COLO829 (cell line): Measurements from ENCODE around the gene CHCHD3.

Source experiments
- DNase-seq: peaks from one replicate; pipeline ENCODE4 v3.0.0; 2012; ENCODE audit warnings: low spot score

The CHCHD3 gene

DNA sequence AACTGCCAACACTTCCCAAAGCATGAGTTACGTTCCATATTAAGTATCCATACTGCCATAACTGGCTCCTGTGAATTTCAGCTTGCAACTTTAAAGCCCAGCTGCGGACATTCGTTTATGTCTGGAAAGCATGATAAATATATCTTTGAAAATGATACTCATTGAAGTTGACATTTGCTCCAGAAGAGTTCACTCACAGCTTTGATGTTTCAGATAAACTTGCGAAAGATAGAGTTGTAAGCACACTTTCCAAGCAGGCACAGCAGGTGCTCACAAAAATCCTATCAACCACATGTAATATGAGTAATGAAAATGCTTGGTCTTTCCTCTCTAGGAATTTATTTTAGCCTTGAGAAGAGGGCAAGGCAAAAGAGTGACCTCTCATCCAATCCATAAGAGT, 4.5 kb downstream of the CHCHD3 start:
- no peak for DNase-seq

DNA sequence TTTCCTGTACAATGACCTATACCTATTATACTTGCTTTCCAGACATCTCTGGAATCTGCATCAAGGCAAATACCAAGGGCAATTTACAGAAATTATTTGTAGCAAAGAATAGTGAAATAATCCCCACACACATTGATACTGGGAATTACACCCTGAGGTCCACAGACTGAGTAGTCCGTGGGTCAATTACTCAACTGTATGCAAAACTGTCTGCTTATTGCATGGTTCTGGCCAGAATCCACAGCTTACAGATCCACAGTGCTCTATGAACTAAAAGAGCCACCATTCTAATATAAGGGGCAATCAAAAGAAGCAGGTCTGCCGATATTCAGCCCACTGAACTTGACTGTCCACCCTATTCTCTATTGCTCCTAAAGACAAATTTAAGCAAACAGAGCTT, 5.7 kb downstream of the CHCHD3 start:
- no peak for DNase-seq

DNA sequence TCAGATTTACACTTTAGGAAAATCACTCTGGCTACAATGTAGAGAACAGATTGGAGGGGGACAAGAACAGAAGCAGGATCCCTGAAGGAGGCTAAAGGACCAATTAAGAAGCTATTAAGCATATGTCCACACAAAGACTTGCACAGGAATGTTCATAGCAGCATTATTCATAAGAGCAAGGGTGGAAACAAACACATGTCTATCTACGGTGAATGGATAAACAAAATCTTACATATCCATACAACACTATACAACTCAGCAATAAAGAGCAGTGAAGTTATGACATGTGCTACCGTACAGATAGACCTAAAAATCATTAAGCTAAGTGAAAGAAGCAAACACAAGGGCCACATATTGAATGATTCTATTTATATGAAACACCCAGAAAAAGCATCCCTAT, 10.4 kb downstream of the CHCHD3 start:
- no peak for DNase-seq

DNA sequence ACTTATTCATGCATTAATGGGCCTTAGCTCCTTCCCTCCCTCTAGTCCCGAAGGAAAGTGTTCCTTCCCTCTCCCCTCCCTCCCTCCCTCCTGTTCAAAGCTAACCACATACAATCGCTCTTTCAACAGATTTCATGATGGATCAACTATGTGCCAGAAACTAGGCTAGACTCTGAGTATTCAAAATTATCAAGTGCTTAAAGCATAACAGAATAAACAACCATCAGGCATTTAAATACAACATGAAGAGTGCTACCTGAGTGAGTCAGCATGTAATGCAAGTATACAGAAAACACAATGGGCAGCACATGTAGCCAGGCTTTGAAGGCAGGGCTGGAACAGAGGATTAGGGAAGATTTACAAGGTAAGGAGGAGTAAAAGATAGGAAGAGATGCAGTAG, 11.3 kb downstream of the CHCHD3 start:
- peak; percentile 84 for DNase-seq

DNA sequence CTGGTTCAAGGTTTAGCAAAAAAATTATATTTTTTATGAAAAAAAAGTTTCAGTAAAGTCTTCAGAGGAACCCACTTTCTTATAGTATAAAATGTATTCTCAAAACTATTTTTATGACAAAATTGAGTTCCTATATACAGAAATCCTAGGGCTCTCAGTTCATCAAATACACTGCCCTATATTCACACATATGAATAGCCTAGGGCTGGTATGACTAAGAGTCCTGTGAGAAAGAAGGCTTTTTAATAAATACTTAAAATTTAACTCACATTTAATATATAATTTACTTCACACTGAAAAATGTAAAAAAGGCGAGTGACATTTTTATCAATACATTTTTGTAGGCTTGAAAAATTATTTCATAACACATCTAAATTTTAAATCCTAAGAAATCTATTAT, 16.6 kb downstream of the CHCHD3 start:
- DNase-seq: peak; percentile 86

DNA sequence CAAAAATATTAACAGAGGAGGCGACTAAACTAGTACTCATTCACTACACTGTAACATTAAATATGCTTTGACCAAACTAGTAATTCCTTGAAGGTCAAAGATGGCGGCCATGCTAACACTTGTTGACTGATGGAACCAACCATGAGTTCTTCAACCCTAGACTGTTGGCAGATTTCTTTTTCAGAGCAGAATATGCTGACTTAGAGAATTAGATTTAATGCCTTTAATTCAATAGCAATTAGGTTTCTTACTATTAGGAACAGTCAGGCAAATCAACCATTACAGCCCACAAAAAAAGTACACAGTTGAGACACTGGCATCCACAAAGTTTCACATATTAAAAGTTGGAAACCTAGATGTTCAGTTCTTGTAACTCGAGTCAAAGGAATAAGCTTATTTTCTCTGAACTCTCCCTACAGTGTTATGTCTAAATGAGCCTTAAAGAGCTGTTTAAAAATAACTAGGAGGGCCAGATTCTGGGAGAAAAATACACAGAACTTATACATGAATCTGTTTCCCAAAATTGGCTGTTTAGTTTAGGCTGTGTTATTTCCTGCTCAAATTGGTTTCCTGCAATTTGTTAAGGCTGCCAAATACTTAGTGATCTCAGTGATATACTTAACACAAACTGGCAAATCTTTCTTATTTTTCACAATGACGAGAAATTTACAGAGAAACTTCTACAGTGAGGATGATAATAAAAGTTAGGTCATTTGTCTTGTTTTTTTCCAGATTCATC, 17.6 kb downstream of the CHCHD3 start:
- no peak for DNase-seq

DNA sequence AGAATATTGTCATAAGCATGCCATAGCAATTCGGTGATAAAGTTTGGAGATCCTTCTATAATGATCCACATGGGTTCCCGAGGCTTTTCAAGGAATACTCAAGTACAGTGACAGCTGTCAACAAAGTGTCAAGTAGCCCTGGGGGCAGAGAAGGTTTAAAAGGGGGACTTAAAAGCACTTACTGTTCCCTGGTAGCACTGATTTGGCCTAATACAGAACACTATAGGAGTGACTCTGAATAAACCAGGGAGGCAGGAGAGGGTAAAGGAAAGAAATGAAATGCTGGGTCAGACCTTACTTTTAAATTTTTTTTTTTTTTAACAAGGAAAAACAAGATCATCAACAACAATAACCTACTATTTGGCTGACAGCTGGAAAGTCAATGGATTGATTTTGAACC, 20.1 kb downstream of the CHCHD3 start:
- no peak for DNase-seq

DNA sequence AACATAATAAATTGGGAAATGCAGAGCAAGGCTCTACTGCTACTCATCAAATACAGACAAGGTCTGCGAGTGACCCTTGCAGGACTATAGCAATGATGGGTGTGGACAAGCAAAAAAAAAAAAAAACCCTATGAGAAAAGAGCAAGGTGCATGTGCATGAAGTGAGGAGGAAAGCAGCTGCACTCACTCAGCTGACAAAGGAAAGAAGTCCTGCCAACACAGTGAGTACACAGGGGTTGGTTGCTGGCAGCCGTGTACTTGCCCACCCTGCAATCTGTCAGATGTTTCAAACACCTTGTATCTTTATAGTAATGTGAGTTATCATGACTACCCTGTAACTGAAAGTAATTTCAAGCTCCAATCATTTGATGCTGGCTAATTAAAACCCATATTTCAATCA, 20.5 kb downstream of the CHCHD3 start:
- DNase-seq: no peak

DNA sequence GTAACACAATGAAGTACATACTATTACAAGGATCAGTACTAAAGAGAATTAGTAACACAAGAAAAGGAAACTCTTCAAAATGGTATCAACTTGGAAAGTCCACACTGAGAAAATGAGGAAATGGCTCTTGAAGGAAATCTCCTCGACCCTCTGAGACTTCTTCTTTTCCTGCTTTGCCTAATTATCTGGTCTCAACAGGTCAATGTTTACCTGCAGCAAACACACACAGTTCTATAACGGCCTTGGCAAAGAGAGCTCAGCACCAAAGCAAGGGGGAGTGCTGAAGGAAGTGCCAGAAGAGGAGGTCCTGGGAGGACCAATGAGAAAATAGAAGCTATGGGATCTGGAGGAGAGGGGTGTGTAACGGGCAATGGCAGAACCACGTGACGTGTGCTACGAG, 21.9 kb downstream of the CHCHD3 start:
- no peak for DNase-seq

DNA sequence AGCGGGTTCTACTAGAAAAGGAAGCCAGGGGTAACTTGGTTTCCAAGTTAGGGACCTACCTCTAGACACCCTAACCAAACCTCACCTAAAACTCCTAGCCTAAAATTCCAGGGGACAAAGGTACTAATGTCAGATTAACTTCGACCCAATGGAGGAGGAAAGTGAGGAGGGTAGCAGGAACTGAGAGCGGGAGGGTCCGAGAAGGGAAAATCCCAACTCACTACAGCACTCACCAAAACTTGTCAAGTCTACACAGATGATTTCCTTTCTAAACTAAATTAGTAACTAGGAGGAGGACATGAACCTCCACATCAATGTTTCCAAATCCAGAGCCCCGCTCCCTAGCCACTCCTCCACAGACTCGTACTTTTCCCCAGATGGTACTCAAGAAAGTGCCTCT, 22.6 kb downstream of the CHCHD3 start:
- DNase-seq: no peak

DNA sequence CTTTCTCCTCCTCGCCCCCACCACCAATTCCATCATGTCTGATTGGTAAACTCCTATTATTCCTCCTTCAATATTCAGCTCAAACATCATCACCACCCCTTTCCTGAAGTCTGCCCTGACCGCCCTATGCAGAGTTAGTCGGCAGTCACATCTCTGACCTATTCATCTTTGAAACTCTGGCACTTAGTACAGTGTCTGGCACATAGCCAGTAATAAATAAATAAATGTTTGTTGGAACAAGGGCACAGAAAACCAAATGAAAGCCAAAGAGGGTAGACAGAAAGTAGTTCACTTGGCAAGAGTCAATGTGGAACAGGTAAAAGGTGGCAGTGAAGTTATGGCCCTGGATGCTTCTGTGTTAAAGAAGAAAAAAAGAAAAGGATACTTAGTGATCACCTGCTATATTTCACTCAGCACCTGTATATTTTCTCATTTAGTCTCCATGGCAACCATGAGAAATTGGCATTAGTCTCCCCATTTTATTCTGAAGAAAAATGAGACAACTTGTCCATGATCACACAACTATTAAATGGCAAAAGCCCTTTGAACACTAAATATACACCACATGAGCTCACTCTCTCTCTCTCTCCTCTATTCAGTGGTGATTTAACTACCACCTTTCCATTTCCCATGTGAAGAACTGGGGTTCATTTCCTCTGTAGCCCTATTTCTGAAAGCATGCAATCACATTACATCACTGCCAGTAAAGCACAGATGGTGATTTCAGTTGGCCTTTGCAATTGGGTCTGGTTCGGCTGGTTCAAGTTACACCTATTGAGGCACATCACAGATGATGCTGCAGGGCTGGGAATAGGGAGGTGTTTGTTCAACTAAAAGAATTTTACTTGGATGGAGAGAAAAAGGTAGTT, 25.3 kb downstream of the CHCHD3 start:
- DNase-seq: no peak

DNA sequence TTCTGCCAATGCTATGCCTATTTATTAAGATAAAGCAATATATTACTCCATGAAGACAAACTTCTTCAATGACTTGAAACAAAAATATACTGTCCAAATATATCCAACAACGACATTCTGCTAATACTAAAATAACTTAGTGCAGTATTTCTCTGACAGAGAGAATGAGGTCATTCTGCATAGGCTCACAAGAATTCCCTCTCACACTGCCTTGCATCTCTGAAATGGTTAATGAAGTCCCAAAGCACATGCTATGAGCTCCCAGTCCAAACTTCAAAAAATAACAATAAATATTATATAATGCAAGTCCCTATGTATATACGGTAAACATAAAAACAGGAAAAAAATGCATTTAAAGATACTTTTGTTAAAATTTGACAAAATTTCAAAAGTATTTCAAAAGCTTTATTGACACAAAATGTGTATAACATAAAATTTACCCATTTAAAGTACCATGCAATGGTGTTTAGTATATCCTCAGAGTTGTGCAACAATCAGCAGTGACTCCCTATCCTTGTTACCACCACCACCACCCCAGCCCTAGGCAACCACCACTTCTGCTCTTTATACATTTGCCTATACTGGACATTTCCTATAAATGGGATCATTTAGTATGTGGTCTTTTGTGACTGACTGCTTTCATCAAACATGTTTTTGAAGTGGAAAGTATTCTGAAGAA, 27.6 kb downstream of the CHCHD3 start:
- no peak for DNase-seq

DNA sequence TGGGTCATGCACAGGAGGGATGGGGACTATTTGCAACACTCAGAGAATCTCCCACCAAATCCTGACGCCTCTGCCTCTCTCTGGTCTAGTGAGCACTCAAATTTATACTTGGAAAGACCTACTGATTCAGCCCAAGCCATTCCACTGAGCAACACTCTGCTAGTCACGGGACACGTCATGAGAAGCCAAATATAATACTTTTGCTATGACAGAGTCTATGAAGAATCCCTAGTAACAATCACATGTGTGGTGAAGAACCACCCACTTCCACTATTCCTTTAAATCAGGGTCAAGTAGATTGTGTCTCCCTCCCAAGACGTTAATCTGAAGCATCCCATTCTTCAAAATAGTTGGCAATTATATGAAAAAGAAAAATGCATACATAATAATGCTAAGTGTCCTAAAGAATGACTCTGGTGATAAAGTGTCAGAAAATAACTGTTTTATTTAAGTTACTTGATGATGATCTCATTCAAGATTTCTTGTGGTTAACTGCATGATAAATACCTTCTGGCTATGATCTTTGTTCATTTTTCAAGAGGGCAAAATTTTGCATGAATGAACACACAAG, 28.5 kb downstream of the CHCHD3 start:
- peak; percentile 99 for DNase-seq

DNA sequence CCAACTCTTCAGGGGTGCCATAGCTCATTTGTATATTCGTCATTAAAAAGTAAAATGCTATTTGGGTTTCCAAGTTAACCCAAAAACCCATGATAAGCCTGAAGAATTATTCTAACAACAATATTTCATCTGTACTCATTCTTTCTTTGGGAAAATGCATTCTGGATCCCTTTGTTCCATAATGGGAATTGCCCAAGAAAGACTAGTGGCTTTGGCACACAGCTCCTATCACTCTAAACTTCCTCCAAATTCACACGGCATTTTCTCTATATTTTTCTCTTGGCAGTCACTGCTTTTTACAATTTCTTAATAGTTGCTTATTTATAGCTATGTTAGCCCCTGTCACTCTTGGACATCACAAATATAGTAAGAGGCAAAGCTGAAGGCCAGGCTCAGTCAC, 29.1 kb downstream of the CHCHD3 start:
- no peak for DNase-seq

DNA sequence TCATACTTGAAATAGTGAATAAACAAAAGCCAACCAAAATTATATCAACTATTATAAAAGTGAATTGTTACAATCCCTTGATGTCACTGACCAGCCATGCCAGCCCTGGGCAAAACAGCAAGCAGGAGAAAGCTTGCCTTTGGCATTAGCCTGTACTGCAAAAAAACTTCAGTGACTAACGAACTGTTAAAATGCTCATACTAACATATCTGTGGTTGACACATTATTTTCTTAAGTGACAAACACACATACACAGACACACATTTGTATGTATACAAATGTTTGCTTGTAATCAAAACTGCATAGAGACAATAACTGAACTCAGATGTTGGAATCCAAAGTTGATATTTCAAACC, 29.5 kb downstream of the CHCHD3 start:
- DNase-seq: no peak

DNA sequence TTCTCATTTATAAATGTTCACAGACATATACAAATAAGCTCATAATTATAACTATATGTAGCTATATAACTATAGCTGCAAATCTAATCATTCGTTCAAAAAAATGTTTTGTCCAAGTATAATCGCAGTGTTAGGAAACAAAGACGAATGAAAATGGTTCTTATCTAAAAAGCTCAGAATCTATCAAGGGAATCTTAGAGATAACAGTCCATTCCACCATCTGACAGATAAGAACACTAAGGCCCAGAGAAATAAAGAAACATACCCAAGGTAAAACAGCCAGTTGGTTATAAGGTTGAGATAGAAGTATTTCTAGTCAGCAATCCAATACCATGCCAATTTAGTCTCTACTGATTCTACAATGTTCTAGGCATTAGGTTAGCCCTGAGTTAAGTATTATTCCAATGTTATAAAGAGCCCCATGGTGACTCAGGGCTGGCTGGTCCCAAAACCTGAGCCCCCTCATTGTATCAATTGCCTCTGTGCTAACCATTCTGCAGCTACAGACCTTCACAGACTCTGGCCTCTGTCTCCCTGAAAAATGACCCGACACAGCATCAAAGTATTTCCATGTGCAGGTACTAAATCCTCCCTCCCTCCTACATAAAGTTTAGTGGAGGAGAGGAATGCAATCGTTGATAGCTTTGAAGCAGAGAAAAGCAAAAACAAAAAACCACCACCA, 30.0 kb downstream of the CHCHD3 start:
- no peak for DNase-seq

DNA sequence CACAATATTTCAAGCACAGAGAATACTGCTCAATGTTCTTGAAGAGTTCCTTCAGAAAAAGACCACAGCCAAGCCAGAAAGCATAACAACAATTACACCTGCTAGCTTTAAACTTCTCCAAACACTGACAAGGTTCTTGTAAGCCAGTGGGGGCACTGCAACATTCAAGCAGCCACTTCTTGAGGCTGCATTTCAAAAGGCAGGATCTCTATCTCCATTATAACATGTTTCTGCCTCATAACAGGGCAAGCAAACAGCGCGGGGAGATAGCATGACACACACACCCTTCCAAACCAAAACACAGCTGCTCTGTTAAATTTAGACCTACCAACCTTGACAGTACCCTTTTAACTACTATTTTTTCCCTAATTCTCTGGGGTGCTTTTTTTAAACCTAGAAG, 30.8 kb downstream of the CHCHD3 start:
- no peak for DNase-seq

DNA sequence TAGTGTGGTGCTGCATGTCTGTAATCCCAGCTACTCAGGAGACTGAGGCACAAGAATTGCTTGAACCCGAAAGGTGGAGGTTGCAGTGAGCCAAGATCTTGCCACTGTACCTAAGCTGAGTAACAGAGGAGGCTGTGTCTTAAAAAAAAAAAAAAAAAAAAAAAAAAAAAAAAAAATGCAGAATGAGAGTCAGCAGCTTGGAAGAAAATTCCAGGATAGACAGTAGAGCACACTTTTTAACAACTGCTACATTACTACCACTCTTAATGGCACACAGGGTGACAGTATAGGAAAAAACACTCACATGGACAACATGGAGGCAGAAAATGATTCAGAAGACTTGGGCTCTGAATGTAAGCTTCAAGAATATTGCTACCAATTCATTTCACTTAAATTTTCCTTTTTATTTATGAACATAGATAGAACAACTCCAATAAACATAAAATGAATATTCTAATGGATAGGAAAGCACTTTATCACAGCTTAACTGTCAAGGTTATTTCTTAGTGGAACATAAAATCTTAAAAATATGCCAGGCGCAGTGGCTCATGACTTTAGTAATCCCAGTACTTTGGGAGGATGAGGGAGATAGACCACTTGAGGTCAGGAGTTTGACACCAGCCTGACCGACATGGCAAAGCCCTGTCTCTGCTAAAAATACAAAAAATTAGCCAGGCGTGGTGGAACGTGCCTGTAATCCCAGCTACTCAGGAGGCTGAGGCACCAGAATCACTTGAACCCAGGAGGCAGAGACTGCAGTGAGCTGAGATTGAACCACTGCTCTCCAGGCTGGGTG, 31.5 kb downstream of the CHCHD3 start:
- DNase-seq: no peak

DNA sequence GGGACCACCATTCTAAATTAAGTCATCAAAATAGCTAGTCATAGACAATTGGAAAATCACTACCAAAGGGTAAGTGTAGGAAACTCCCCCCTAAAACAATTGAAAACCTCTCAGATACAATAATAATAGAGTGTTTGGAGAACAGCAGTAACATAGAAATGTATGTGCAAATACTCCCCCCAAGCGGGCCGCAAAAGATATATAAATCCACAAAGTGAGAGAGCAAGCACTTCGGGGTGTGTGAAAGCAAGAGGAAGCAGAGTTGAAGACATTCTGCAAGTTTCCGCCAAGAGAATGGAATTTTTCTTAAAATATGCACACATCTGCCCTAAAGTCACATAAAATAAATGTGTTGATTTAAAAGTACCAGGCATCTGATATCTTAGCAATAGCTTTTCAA, 33.3 kb downstream of the CHCHD3 start:
- DNase-seq: no peak

DNA sequence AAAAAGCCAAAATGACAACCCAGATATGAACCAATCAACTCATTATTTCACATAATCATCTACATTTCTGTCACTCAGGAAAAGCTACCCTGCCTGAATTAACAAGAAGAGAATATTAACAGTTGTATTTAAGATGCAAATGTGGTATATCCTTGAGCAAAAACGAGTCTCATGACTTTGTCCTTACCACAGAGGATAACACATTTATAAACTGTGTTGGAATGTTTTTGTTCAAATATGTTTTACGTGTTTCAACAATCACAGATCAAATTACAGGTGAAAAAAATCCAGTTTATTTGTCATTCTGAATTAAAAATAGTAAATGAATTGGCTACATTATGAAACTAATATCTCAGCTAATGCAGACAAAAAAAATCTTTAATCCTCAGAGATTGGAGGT, 34.6 kb downstream of the CHCHD3 start:
- no peak for DNase-seq

DNA sequence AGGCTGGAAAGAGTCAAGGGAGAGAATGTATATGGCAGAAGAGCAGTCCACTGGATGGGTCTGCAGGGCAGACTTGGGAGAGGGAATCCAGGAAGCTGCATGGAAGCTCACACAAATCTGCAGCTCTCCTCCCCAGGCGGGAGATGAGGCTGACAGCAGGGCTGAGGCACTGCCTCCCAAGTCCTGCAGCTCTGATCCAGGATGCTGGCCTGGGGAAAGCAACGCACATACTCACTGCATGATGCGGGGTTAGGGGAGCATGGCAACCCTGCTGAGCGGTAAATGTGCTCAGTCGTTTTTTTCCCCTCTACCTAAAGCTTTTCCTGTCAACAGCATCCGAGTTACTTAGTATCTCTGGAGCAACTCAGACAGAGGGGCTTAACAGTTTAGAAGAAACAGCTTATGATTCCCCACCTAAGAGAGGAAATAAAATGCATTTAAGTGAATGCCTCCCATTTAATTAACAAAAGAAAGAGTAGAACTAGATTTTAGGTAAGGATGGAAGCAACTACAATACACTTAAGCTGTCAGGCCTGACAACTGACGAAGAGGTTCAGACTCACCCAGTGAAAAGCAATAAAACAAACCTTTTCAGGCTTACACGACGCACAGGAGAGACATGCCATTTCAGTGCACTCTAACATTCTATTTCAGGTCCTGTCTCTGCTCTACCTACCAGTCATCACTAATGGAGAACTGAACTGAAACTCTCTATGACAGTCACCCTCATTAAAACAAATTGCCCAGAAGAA, 37.0 kb downstream of the CHCHD3 start:
- DNase-seq: no peak
